Liver (tissue), 9 donors: ENCODE measurements around the gene SLC25A25. TPM values are rescaled to one million over a fixed set of nuclear protein-coding genes. Genes with fewer than 3 reads are reported as not detected.

Source experiments
- DNase-seq: peaks from one replicate; pipeline ENCODE4 v3.0.0-alpha.2; 2017; ENCODE audit warnings: low spot score
- H3K27ac ChIP-seq, 2 donors: one replicate each; pipeline ENCODE4 v1.7.0; 2013; ENCODE audit warnings: inconsistent platforms in 2 of 2, low read length in 2 of 2, control low read depth in 1 of 2, low read depth in 1 of 2, mild to moderate bottlenecking in 1 of 2
- H3K27me3 ChIP-seq, 4 donors: one replicate each; pipeline versions ENCODE4 v1.6.1 to v1.7.0; 2013; ENCODE audit warnings: low read length in 3 of 4, inconsistent platforms in 1 of 4, mild to moderate bottlenecking in 1 of 4, moderate library complexity in 1 of 4; ENCODE audit not compliant: control insufficient read depth in 4 of 4, insufficient read depth in 4 of 4
- H3K36me3 ChIP-seq, 4 donors: one replicate each; pipeline versions ENCODE4 v1.6.1 to v1.7.0; 2013; ENCODE audit warnings: low read length in 3 of 4, mild to moderate bottlenecking in 3 of 4, low read depth in 1 of 4, moderate library complexity in 1 of 4; ENCODE audit not compliant: control insufficient read depth in 4 of 4, insufficient read depth in 3 of 4
- H3K4me1 ChIP-seq, 4 donors: one replicate each; pipeline versions ENCODE4 v1.6.1 to v1.7.0; 2013; ENCODE audit warnings: low read length in 3 of 4, mild to moderate bottlenecking in 3 of 4, moderate library complexity in 1 of 4; ENCODE audit not compliant: control insufficient read depth in 4 of 4, insufficient read depth in 4 of 4
- H3K4me3 ChIP-seq, 3 donors: one replicate each; pipeline versions ENCODE4 v1.6.1 to v1.7.0; 2013; ENCODE audit warnings: low read length in 3 of 3, control low read depth in 1 of 3, low read depth in 1 of 3, mild to moderate bottlenecking in 1 of 3
- H3K9ac ChIP-seq, 2 donors: one replicate each; pipeline ENCODE4 v1.7.0; 2013; ENCODE audit warnings: low read length in 2 of 2, mild to moderate bottlenecking in 2 of 2, moderate library complexity in 2 of 2, control low read depth in 1 of 2, low read depth in 1 of 2
- H3K9me3 ChIP-seq, 4 donors: one replicate each; pipeline versions ENCODE4 v1.6.1 to v1.7.0; 2013; ENCODE audit warnings: low read length in 3 of 4; ENCODE audit not compliant: control insufficient read depth in 4 of 4
- ATF3 ChIP-seq: IDR thresholded peaks from 2 replicates; pipeline ENCODE4 v1.6.1; 2016; ENCODE audit warnings: antibody characterized with exemption
- CTCF ChIP-seq: fragments of 150-350 bp; IDR thresholded peaks from 2 replicates; pipeline ENCODE4 v1.5.1; 2017; ENCODE audit warnings: improper control_type of control experiment, low read depth, low read length; ENCODE audit not compliant: missing input control
- EGR1 ChIP-seq, 2 donors: IDR thresholded peaks; 2 replicates each; pipeline ENCODE4 v1.6.1; 2016 to 2018; ENCODE audit warnings: antibody characterized with exemption in 2 of 2, low read depth in 2 of 2
- FOXA1 ChIP-seq: IDR thresholded peaks from 2 replicates; pipeline ENCODE4 v1.6.1; 2016; ENCODE audit warnings: antibody characterized with exemption
- FOXA2 ChIP-seq: IDR thresholded peaks from 2 replicates; pipeline ENCODE4 v1.6.1; 2016; ENCODE audit warnings: antibody characterized with exemption
- GABPA ChIP-seq, 2 donors: IDR thresholded peaks in 1 of 2; conservative IDR thresholded peaks in 1 of 2; 2 replicates each; pipeline ENCODE4 v1.6.1; 2016; ENCODE audit warnings: antibody characterized with exemption in 2 of 2, mild to moderate bottlenecking in 1 of 2, moderate library complexity in 1 of 2
- HNF4A ChIP-seq, 2 donors: conservative IDR thresholded peaks; 2 replicates each; pipeline ENCODE4 v1.6.1; 2016; ENCODE audit warnings: antibody characterized with exemption in 2 of 2, mild to moderate bottlenecking in 2 of 2
- HNF4G ChIP-seq: IDR thresholded peaks from 2 replicates; pipeline ENCODE4 v1.6.1; 2016; ENCODE audit warnings: antibody characterized with exemption
- JUND ChIP-seq, 2 donors: IDR thresholded peaks; 2 replicates each; pipeline ENCODE4 v1.6.1; 2016; ENCODE audit warnings: antibody characterized with exemption in 2 of 2
- MAX ChIP-seq: IDR thresholded peaks from 2 replicates; pipeline ENCODE4 v1.6.1; 2016; ENCODE audit warnings: antibody characterized with exemption
- RAD21 ChIP-seq, 2 donors: IDR thresholded peaks; 2 replicates each; pipeline ENCODE4 v1.6.1; 2016; ENCODE audit warnings: antibody characterized with exemption in 2 of 2, mild to moderate bottlenecking in 2 of 2
- REST ChIP-seq: IDR thresholded peaks from 2 replicates; pipeline ENCODE4 v1.6.1; 2016; ENCODE audit warnings: antibody characterized with exemption, mild to moderate bottlenecking
- RXRA ChIP-seq, 2 donors: IDR thresholded peaks; 2 replicates each; pipeline ENCODE4 v1.6.1; 2017 to 2018; ENCODE audit warnings: antibody characterized with exemption in 2 of 2, mild to moderate bottlenecking in 1 of 2
- SP1 ChIP-seq: IDR thresholded peaks from 2 replicates; pipeline ENCODE4 v1.6.1; 2018; ENCODE audit warnings: antibody characterized with exemption, mild to moderate bottlenecking
- TAF1 ChIP-seq: conservative IDR thresholded peaks from 2 replicates; pipeline ENCODE4 v1.6.1; 2016; ENCODE audit warnings: antibody characterized with exemption, mild to moderate bottlenecking
- ZBTB33 ChIP-seq: IDR thresholded peaks from 2 replicates; pipeline ENCODE4 v1.6.1; 2016; ENCODE audit warnings: antibody characterized with exemption
- WGBS: extraction: QIAGEN DNeasy Blood & Tissue Kit; methylation state at CpG from one replicate; pipeline ENCODE4 v1.1.7; 2013; 5-methylcytosine and 5-hydroxymethylcytosine counted together
- polyA plus RNA-seq, 2 donors: library from polyadenylated mRNA; stranded (reverse) in 1 of 2; unstranded in 1 of 2; fragments of 200-250 nt in 1 of 2; fragments of >200 nt in 1 of 2; fragmentation: Nextera tagmentation in 1 of 2; extraction: Ambion mirVana in 1 of 2; gene quantifications; one replicate each; pipeline versions ENCODE4 v1.2.1 to v1.2.3, GENCODE V29; 2013 to 2015
- total RNA-seq, 2 donors: library from RNA; depleted of rRNA; stranded (reverse); fragments of >200 nt; gene quantifications; one replicate each; pipeline ENCODE4 v1.2.3, GENCODE V29; 2014
- donor health status: healthy.
- donor health status: healthy.
- donor health status: healthy.
- donor health status: healthy.
- donor health status: healthy.

Gene SLC25A25
- total and polyA plus RNA-seq, 4 donors: 21.7 to 74.6 (median 39.3) TPM

- 41% methylated on average over 20 of the region's 20 CpGs for WGBS
- peaks cover 12 to 24% (median 13%) of the 10 kb centered on the region in 4 donors for H3K36me3 ChIP-seq
- H3K27me3 ChIP-seq: no peaks in the 10 kb centered on the region
- peak overlapping the region in 1 of 2 donors; percentile 64 for H3K9ac ChIP-seq
- no peak for DNase-seq
- peak overlapping the region in 2 of 3 donors; percentile 2 to 12 for H3K4me3 ChIP-seq
- H3K27ac ChIP-seq: peak overlapping the region; percentile 91 to 94
- TF ChIP-seq GABPA (IDR thresholded peaks at IDR 0.05 in 1 of 2, conservative IDR thresholded peaks at IDR 0.05 in 1 of 2) (no peak), TAF1 (no peak), SP1 (peak; percentile 4), REST (no peak), RAD21 (IDR thresholded peaks at IDR 0.05) (no peak), FOXA2 (peak; percentile 7), RXRA (IDR thresholded peaks at IDR 0.05) (peak in 1 of 2 donors; percentile 16), EGR1 (IDR thresholded peaks at IDR 0.05; ENCODE audit: low read depth in 2 of 2) (no peak), HNF4G (no peak), ZBTB33 (no peak), JUND (IDR thresholded peaks at IDR 0.05) (no peak)
- no peaks in the 10 kb centered on the region for H3K9me3 ChIP-seq
- H3K4me1 ChIP-seq: peaks cover 16 to 75% (median 56%) of the 10 kb centered on the region in 4 donors
Measured at GRCh38 chr9:128101690-128102089, 33.7 kb downstream of the SLC25A25 start.

- Histone ChIP-seq H3K4me1 (peaks cover 20 to 75% (median 55%) of the 10 kb centered on the region in 4 donors), H3K9me3 (no peaks in the 10 kb centered on the region), H3K36me3 (peaks cover 14 to 28% (median 18%) of the 10 kb centered on the region in 4 donors), H3K4me3 (peak overlapping the region in 2 of 3 donors; percentile 2 to 12), H3K27ac (peak overlapping the region; percentile 91 to 94), H3K27me3 (no peaks in the 10 kb centered on the region), H3K9ac (peak overlapping the region in 1 of 2 donors; percentile 64)
- no peak for DNase-seq
- TF ChIP-seq ATF3 (no peak), HNF4A (conservative IDR thresholded peaks at IDR 0.05) (no peak), CTCF (no peak), FOXA2 (peak; percentile 7), FOXA1 (no peak), ZBTB33 (no peak), MAX (peak; percentile 8), RAD21 (IDR thresholded peaks at IDR 0.05) (no peak), EGR1 (IDR thresholded peaks at IDR 0.05; ENCODE audit: low read depth in 2 of 2) (no peak)
- WGBS: 55% methylated on average over 13 of the region's 13 CpGs
Measured at GRCh38 chr9:128102196-128102595, 34.2 kb downstream of the SLC25A25 start.
